A549 treated with Mapracorat at 1 μM for 4 hours (cell line): ENCODE results near the gene PCDHGA8. TPM values are rescaled to one million over a fixed set of nuclear protein-coding genes. Genes with fewer than 3 reads are reported as not detected.

Source experiments
- total RNA-seq: library from RNA; stranded (reverse); fragments of 200-300 nt; extraction: Qiagen RNA extraction; gene quantifications from 5 replicates; pipeline ENCODE4 v1.2.3, GENCODE V29; 2022

Gene PCDHGA8
- total RNA-seq: 0.02 to 0.06 TPM (median 0.06 TPM) in 3 of 5 replicates, not detected in the others

DNA sequence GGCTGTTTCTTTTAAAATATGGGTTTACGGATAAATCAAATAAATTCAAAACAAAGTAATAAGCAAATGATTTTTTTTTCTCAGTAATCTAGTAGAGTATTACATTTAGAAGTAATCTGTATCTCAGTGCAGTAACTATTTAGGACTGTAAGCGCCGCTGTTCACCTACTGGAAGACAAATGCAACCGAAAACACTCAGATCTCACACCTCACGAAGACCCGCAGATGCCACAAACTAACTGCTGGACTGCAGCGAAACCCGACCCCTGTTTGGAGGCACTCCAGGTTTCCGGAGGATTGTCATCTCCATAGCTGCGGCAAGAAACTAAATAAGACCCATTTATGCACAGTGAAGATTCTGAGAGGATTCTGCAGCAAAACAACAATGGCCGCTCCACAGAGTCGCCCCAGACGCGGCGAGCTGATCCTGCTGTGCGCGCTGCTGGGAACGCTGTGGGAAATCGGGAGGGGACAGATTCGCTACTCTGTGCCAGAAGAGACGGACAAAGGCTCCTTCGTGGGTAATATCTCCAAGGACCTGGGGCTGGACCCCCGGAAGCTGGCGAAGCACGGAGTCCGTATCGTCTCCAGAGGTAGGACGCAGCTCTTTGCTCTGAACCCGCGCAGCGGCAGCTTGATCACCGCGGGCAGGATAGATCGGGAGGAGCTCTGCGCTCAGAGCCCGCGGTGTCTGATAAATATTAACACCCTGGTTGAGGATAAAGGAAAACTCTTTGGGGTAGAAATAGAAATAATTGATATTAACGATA, at the start of gene PCDHGA8:
Gene PCDHGA8 (plus strand): TSS at position 205 of the 770 bp plus-strand sequence. CDS start 181 bp downstream, at position 386.

DNA sequence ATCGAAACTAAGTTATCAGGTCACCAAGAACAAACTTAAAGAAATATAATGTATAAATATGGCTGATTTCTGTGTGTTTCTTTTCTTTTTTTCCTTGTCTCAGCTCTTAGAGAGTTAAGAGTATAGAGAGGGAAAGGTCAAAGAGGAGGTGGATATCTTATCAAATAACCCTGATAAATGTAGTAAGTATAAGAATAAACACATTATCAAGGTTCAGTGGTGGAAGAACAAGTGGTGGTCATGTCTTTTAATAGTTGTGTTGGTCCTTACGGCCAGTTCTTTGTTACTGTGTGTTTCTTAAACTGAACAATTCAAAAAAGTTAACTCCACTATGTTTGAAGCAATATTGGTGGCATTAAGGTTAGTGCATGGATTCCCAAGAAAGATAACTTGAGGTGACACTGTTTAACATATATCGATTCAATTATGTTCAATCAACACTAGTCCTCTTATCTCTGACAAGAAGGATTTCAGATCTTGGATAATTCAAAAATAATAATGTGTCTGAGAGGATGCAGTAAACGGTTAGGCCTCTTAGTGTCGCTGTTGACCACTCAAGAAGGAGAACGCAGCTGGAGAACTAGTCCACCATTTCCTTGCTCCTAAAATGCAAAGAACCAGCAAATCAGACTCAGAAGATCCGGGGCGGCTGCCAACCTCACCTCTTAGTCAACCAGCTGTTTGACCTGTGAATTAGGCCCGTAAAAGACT, 49.0 kb upstream of the PCDHGA8 start, which contains the start of gene PCDHGA3:
Gene PCDHGA3 (plus strand): TSS at position 588 of the 711 bp plus-strand sequence. CDS start 205 bp downstream, outside the sequence.

DNA sequence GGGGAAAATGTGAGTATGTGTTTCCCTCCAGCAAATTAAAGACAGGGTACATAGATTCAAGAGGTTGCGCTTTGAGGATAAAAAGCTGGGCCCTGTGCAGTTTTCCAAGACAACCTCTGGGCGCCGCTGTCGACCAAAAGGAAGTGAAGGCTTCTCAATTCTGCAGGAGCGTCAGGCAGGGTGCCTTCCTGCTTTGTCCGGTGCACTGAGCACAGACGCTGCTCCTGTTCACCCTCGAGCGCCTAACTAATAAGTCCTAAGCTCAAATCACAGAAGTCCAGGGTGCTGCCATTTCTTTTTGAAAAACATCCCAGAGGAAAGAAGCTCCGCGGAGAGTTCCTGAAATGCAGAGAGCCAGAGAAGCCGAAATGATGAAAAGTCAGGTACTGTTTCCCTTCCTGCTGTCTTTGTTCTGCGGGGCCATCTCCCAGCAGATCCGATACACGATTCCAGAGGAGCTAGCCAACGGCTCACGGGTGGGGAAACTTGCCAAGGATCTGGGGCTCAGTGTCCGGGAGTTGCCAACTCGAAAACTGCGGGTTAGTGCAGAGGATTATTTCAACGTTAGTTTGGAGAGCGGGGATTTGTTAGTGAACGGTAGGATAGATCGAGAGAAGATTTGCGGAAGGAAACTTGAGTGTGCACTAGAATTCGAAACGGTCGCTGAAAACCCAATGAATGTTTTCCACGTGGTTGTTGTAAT, 42.4 kb upstream of the PCDHGA8 start, which contains the start of gene PCDHGB1:
Gene PCDHGB1 (plus strand): TSS at position 183 of the 703 bp plus-strand sequence. CDS start 162 bp downstream, at position 345.

DNA sequence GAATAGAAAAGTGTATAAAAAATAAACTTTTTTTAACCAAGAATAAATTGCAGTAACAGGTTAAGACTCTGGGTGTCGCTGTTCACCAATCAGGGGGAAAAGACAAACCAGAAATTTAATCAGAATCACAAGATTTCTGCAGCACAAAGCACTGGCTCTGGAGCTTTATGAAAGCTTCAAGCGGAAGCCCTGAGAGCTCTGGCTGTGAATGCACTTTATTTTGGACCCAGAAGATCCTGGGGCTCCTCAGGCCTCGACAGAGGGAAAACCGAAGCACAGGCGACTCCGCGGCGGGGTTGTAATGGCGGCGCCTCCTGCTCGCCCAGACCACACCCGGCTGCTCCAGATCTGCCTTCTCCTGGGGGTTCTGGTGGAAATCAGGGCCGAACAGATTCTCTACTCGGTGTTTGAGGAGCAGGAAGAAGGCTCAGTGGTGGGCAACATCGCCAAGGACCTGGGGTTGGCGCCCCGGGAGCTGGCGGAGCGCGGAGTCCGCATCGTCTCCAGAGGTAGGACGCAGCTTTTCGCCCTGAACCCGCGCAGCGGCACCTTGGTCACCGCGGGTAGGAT, 37.4 kb upstream of the PCDHGA8 start, which contains the start of gene PCDHGA4:
Gene PCDHGA4 (plus strand): TSS at position 122 of the 570 bp plus-strand sequence. CDS start 87 bp downstream, at position 209.

DNA sequence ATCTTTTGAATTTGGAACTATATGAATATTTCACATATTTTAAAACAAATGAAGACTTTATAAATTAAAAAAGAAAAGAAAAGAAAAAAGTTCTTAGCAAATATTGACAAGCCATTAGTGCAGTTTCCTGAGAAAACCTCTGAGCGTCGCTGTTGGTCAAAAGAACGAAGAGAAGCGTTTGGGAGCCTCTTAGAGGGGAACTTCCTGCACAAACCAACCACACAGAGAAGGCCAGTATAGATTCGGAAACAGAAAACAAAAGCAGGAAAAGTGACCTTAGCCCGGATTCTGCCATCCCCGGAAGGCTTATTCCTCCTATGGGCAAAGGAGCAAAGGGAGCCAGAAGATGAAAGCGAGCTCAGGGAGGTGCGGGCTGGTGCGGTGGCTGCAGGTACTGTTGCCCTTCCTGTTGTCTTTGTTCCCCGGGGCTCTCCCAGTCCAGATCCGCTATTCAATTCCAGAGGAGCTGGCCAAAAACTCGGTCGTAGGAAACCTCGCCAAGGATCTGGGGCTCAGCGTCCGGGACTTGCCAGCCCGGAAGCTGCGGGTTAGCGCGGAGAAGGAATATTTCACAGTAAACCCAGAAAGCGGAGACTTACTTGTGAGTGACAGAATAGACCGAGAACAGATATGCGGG, 32.5 kb upstream of the PCDHGA8 start, which contains the start of gene PCDHGB2:
Gene PCDHGB2 (plus strand): TSS at position 205 of the 637 bp plus-strand sequence. CDS start 142 bp downstream, at position 347.

DNA sequence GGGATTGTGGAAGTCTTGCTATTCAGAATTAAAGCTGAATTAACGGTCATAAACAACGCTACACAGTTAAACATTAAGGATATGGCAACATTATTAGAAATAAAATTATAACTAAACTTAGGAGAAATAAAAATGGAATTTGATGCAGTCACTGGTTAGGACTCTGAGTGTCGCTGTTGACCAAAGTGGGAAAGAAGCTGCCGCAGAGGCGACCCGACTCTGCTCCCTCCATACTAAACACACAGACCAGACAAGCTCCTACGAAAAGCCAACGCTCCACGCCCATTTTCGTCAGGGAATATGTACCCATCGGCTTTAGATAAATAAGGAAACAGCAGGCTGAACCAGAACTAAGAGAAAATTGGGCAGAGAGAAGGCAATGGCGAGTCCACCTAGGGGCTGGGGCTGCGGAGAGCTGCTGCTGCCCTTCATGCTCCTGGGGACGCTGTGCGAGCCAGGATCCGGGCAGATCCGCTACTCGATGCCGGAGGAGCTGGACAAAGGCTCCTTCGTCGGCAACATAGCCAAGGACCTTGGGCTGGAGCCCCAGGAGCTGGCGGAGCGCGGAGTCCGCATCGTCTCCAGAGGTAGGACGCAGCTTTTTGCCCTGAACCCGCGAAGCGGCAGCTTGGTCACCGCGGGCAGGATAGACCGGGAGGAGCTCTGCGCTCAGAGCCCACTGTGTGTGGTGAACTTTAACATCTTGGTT, 28.3 kb upstream of the PCDHGA8 start, which contains the start of gene PCDHGA5:
Gene PCDHGA5 (plus strand): TSS at position 211 of the 709 bp plus-strand sequence. CDS start 169 bp downstream, at position 380.

DNA sequence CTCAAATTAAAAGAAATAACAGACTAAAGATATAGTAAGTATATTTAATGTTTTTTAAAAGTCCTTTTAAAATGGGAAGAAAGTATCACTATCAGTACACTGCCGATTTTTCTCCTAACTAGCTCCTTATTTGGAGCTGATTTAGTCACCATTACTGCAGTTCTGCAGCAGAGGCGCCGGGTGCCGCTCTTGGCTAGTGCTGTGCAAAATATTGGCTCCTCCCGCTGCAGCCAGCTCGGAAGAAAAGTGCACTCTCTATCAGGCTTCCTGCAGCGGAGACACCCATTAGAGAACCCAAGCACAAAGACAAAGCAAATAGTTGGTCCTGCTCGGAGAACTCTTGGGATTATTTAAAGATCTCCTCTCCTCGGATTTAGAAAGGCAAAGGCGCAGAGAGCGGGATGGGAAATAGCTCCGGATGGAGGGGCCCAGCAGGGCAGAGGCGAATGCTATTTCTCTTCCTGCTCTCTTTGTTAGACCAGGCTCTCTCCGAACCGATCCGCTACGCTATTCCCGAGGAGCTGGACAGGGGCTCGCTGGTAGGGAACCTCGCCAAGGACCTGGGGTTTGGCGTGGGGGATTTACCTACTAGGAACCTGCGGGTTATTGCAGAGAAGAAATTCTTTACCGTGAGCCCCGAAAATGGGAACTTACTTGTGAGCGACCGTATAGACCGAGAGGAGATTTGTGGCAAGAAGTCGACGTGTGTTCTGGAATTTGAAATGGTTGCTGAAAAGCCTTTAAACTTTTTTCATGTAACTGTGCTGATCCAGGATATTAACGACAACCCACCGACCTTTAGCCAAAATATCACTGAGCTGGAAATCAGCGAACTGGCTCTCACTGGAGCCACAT, 22.2 kb upstream of the PCDHGA8 start, which contains the start of gene PCDHGB3:
Gene PCDHGB3 (plus strand): TSS at position 249 of the 855 bp plus-strand sequence. CDS start 153 bp downstream, at position 402.

DNA sequence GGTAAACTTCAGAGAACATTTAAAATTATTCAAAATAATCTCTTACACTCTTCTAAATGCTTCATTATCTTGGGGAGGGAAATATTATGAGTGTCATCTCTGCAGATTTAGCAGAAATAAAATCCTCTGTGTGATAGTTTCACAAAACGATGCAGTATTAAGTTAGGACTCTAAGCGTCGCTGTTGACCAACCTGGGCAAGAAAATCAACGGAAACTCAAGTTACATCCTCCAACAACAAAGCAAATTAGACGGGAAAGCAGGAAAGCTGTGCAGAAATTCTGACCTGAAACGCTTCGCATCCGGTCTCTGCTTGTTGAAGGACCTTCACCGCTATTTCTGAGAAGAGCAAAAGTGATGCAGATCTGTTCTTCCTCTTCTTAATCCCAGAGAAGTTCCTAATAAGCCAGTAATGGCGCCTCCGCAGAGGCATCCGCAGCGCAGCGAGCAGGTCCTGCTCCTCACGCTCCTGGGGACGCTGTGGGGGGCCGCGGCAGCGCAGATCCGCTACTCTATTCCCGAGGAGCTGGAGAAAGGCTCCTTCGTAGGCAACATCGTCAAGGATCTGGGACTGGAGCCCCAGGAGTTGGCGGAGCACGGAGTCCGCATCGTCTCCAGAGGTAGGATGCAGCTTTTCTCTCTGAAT, 18.6 kb upstream of the PCDHGA8 start, which contains the start of gene PCDHGA6:
Gene PCDHGA6 (plus strand): TSS at position 219 of the 645 bp plus-strand sequence. CDS start 193 bp downstream, at position 412.

DNA sequence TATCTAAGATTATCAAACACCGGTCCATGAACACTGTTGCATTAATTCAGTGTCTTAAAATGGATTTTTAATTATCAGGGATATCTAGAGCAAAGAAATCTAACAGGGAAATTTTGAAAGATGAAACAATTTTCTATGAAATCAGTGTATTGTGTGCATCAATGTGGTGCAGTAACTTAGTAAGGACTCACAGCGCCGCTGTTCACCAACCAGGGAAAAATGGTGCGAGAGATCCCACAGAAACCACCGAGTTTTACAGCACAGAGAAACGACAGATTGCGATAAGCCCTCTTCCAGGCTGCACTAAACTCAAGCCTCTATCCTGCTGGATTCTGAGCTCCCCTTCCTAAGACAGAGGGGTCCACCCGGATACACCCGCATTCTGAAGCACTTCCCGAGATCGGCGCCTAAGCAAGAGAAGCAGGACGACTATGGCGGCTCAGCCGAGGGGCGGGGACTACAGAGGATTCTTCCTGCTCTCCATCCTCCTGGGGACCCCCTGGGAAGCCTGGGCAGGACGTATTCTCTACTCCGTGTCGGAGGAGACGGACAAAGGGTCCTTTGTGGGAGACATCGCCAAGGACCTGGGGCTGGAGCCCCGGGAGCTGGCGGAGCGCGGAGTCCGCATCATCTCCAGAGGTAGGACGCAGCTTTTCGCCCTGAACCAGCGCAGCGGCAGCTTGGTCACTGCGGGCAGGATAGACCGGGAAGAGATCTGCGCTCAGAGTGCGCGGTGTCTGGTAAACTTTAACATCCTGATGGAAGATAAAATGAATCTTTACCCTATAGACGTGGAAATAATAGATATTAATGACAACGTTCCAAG, 9.8 kb upstream of the PCDHGA8 start, which contains the start of gene PCDHGA7:
Gene PCDHGA7 (plus strand): TSS at position 274 of the 826 bp plus-strand sequence. CDS start 158 bp downstream, at position 432.

DNA sequence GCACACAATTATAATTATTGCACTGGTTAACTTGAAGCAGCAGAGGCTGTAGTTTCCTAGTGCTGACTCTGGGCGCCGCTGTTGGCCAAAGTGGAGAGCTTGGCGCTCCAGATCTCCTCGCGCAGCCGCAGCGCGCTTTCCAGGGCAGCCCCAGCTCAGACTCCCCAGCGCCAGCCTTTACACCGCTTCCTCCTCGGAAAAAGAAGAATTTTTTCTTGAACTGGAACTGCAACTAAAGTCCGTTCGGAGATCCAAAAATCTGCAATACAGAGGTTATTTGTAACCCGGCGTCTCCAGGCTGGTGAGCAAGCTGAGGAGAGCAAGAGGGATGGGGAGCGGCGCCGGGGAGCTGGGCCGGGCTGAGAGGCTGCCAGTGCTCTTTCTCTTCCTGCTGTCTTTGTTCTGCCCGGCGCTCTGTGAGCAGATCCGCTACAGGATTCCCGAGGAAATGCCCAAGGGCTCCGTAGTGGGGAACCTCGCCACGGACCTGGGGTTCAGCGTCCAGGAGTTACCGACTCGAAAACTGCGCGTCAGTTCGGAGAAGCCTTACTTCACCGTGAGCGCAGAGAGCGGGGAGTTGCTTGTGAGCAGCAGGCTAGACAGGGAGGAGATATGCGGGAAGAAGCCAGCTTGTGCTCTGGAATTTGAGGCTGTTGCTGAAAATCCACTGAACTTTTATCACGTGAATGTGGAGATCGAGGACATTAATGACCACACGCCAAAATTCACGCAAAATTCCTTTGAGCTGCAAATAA, 4.7 kb upstream of the PCDHGA8 start, which contains the start of gene PCDHGB4:
Gene PCDHGB4 (plus strand): TSS at position 142 of the 755 bp plus-strand sequence. CDS start 187 bp downstream, at position 329.

DNA sequence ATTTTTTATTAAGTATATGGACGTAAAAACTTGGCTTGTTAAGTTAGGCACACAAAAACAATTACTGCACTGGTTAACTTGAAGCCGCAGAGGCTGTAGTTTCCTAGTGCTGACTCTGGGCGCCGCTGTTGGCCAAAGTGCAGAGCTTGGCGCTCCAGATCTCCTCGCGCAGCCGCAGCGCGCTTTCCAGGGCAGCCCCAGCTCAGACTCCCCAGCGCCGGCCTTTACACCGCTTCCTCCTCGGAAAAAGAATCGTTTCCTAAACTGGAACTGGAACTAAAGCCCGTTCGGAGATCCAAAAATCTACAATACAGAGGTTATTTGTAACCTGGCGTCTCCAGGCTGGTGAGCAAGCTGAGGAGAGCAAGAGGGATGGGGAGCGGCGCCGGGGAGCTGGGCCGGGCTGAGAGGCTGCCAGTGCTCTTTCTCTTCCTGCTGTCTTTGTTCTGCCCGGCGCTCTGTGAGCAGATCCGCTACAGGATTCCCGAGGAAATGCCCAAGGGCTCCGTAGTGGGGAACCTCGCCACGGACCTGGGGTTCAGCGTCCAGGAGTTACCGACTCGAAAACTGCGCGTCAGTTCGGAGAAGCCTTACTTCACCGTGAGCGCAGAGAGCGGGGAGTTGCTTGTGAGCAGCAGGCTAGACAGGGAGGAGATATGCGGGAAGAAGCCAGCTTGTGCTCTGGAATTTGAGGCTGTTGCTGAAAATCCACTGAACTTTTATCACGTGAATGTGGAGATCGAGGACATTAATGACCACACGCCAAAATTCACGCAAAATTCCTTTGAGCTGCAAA, 5.5 kb downstream of the PCDHGA8 start, which contains the start of gene PCDHGB5:
Gene PCDHGB5 (plus strand): TSS at position 192 of the 796 bp plus-strand sequence. CDS start 181 bp downstream, at position 373.

DNA sequence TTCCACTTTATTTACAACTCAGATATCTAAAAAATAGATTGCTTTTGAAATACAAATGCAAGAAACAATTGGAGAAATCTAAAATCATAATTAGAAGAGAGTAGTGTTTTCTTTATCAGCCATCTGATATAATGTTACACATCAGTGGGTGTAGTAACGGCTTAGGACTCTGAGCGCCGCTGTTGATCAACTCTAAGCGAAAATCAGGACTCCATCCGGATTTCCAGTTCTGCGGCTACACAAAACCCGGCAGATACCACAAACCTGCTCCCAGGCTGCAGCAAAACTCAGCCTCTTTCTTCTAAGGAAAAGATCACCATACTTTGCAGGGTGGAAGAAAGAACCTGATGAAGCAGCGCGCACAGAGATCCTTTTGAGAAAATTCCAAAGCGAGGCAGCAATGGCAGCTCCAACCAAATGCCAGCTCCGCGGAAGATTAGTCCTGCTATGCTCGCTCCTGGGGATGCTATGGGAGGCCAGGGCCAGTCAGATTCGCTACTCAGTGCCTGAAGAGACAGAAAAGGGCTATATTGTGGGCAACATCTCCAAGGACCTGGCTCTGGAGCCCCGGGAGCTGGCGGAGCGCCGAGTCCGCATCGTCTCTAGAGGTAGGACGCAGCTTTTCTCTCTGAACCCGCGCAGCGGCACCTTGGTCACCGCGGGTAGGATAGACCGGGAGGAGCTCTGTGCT, 10.3 kb downstream of the PCDHGA8 start, which contains the start of gene PCDHGA9:
Gene PCDHGA9 (plus strand): TSS at position 226 of the 691 bp plus-strand sequence. CDS start 175 bp downstream, at position 401.

DNA sequence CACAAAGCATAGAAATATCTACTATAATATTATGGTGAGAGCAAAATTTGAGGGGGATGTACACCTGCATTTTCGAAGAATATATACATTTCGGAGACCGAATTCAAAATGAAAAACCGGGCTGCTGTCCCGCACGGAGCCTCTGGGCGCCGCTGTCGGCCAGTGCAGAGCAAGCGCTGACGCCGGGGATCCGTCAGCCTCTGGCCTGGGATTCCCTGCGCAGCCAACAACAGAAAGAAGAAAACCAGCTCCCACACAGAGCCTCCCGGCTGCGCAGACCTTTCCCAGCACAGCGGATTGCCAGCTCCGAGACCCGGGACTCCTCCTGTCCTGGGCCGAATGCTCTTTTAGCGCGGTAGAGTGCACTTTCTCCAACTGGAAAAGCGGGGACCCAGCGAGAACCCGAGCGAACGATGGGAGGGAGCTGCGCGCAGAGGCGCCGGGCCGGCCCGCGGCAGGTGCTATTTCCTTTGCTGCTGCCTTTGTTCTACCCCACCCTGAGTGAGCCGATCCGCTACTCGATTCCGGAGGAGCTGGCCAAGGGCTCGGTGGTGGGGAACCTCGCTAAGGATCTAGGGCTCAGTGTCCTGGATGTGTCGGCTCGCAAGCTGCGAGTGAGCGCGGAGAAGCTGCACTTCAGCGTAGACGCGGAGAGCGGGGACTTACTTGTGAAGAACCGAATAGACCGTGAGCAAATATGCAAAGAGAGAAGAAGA, 15.5 kb downstream of the PCDHGA8 start, which contains the start of gene PCDHGB6:
Gene PCDHGB6 (plus strand): TSS at position 232 of the 716 bp plus-strand sequence. CDS start 182 bp downstream, at position 414.

DNA sequence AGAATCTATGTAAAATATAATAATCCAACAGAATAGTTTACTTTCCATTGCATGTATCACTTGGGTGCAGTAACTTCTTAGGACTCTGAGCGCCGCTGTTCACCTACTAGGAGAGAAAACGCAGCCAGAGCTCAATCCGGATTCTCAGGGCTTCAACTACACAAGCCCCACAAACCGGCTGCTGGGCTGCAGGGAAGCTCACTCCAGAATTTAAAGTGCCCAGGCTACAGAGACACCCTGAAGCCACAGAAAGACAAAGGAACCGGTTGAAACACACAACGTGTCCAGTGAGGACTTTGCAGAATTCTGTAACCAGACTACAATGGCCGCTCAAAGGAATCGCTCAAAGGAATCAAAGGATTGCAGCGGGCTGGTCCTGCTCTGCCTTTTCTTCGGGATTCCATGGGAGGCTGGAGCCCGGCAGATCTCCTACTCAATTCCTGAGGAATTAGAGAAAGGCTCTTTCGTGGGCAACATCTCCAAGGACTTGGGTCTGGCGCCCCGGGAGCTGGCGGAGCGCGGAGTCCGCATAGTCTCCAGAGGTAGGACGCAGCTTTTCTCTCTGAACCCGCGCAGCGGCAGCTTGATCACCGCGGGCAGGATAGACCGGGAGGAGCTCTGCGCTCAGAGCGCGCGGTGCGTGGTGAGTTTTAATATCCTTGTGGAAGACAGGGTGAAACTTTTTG, 20.6 kb downstream of the PCDHGA8 start, which contains the start of gene PCDHGA10:
Gene PCDHGA10 (plus strand): TSS at position 134 of the 686 bp plus-strand sequence. CDS start 189 bp downstream, at position 323.

